Small intestine (tissue), 7 donors: ENCODE data around the gene FGR. TPM values are rescaled to one million over a fixed set of nuclear protein-coding genes. Genes with fewer than 3 reads are reported as not detected.
A peak's percentile ranks its signal among the peaks of the same experiment; 100 is the strongest.
"Not testable (repeated sequence)": the region's sequence is repeated elsewhere in the genome, so short reads cannot be mapped to it uniquely, and the experiment has no call there.

Experiments used
- DNase-seq, 2 donors: peaks; one replicate each; pipeline versions ENCODE4 v3.0.0 to v3.0.0-alpha.2; 2013
- FAIRE-seq: peaks from 2 replicates; lab custom pipeline; 2012; peaks lifted over from hg19 to GRCh38; lab: Jason Lieb, UNC
- H3K27ac ChIP-seq, 3 donors: one replicate each; pipeline ENCODE4 v1.5.1; 2013; ENCODE audit warnings: low read length in 2 of 3, mild to moderate bottlenecking in 2 of 3, control low read depth in 1 of 3, inconsistent platforms in 1 of 3, low read depth in 1 of 3, moderate library complexity in 1 of 3
- H3K27me3 ChIP-seq, 3 donors: one replicate each; pipeline ENCODE4 v1.6.1; 2013; ENCODE audit warnings: low read length in 3 of 3, inconsistent platforms in 1 of 3; ENCODE audit not compliant: control insufficient read depth in 3 of 3, insufficient read depth in 3 of 3
- H3K36me3 ChIP-seq, 3 donors: one replicate each; pipeline ENCODE4 v1.6.1; 2013; ENCODE audit warnings: low read length in 3 of 3, inconsistent platforms in 1 of 3, low read depth in 1 of 3, mild to moderate bottlenecking in 1 of 3, moderate library complexity in 1 of 3; ENCODE audit not compliant: control insufficient read depth in 3 of 3, insufficient read depth in 2 of 3
- H3K4me1 ChIP-seq, 3 donors: one replicate each; pipeline ENCODE4 v1.6.1; 2013; ENCODE audit warnings: low read length in 2 of 3, inconsistent platforms in 1 of 3, low read depth in 1 of 3, mild to moderate bottlenecking in 1 of 3, moderate library complexity in 1 of 3; ENCODE audit not compliant: control insufficient read depth in 3 of 3, insufficient read depth in 2 of 3
- H3K4me3 ChIP-seq, 3 donors: one replicate each; pipeline ENCODE4 v1.5.1; 2013; ENCODE audit warnings: low read length in 3 of 3, control low read depth in 1 of 3, inconsistent platforms in 1 of 3, low read depth in 1 of 3, mild to moderate bottlenecking in 1 of 3, moderate library complexity in 1 of 3
- H3K9me3 ChIP-seq, 2 donors: one replicate each; pipeline ENCODE4 v1.6.1; 2013; ENCODE audit warnings: low read depth in 1 of 2, low read length in 1 of 2; ENCODE audit not compliant: control insufficient read depth in 2 of 2, insufficient read depth in 1 of 2
- WGBS, 3 donors: extraction: QIAGEN DNeasy Blood & Tissue Kit; methylation state at CpG; one replicate each; pipeline ENCODE4 v1.1.7; 2013; 5-methylcytosine and 5-hydroxymethylcytosine counted together
- polyA plus RNA-seq, 4 donors: library from polyadenylated mRNA; stranded (reverse) in 3 of 4; unstranded in 1 of 4; fragments of 200-250 nt in 3 of 4; fragments of 120-200 nt in 1 of 4; gene quantifications; one replicate each; pipeline versions ENCODE4 v1.2.1 to v1.2.3, GENCODE V29; 2013
- donor health status: healthy with polysubstance abuse.
- donor health status: control.
- donor health status: control.
- donor health status: Bipolar disorder and iron deficiency.
- donor health status: healthy.

The FGR gene
- polyA plus RNA-seq, 4 donors, result 1.6 to 12.6 (median 1.8) TPM

- Histone ChIP-seq H3K36me3 (no peaks in the 10 kb centered on the region), H3K27me3 (peaks cover 0 to 8% (median 0%) of the 10 kb centered on the region in 3 donors), H3K4me1 (no peaks in the 10 kb centered on the region), H3K4me3 (no peak overlapping the region), H3K27ac (no peak overlapping the region), H3K9me3 (no peaks in the 10 kb centered on the region)
- FAIRE-seq (no peak), DNase-seq (no peak)
- 88 to 96% (median 90%) methylated on average over 5 of the region's 5 CpGs for WGBS, 3 donors
Observed at GRCh38 chr1:27647328-27647727, 12.3 kb upstream of the FGR start.

GRCh38 chr1:27646676-27647075 is 11.7 kb upstream of the FGR start:
- Histone ChIP-seq H3K36me3 (no peaks in the 10 kb centered on the region), H3K4me3 (no peak overlapping the region), H3K9me3 (no peaks in the 10 kb centered on the region), H3K27me3 (peaks cover 0 to 8% (median 0%) of the 10 kb centered on the region in 3 donors), H3K27ac (no peak overlapping the region), H3K4me1 (no peaks in the 10 kb centered on the region)
- 80 to 84% (median 82%) methylated on average over 8 of the region's 8 CpGs for WGBS, 3 donors
- FAIRE-seq, result no peak
- DNase-seq, result no peak

GRCh38 chr1:27645071-27645415 is 10.1 kb upstream of the FGR start:
- no peak for FAIRE-seq
- Histone ChIP-seq H3K27ac (no peak overlapping the region), H3K9me3 (no peaks in the 10 kb centered on the region), H3K4me3 (no peak overlapping the region), H3K27me3 (peaks cover 0 to 8% (median 0%) of the 10 kb centered on the region in 3 donors), H3K4me1 (no peaks in the 10 kb centered on the region), H3K36me3 (no peaks in the 10 kb centered on the region)
- no peak for DNase-seq
- WGBS, 3 donors, result 92 to 100% (median 97%) methylated on average over 4 of the region's 4 CpGs

GRCh38 chr1:27644369-27645070 is 9.5 kb upstream of the FGR start:
- Histone ChIP-seq H3K36me3 (no peaks in the 10 kb centered on the region), H3K27me3 (peaks cover 0 to 11% (median 0%) of the 10 kb centered on the region in 3 donors), H3K9me3 (no peaks in the 10 kb centered on the region), H3K4me1 (no peaks in the 10 kb centered on the region), H3K27ac (no peak overlapping the region), H3K4me3 (no peak overlapping the region)
- 84 to 93% (median 91%) methylated on average over 5 of the region's 5 CpGs for WGBS, 3 donors
- no peak for DNase-seq
- FAIRE-seq, result no peak

- Histone ChIP-seq H3K36me3 (no peaks in the 10 kb centered on the region), H3K9me3 (no peaks in the 10 kb centered on the region), H3K27me3 (peaks cover 0 to 11% (median 0%) of the 10 kb centered on the region in 3 donors), H3K27ac (no peak overlapping the region), H3K4me1 (no peaks in the 10 kb centered on the region), H3K4me3 (no peak overlapping the region)
- WGBS, 3 donors, result 22 to 35% (median 22%) methylated on average over 13 of the region's 13 CpGs
- FAIRE-seq, result no peak
- peak; percentile 61 to 62 for DNase-seq
Observed at GRCh38 chr1:27643600-27644368, 8.8 kb upstream of the FGR start.

- H3K9me3 ChIP-seq, H3K36me3 ChIP-seq, H3K4me3 ChIP-seq, H3K4me1 ChIP-seq, DNase-seq, H3K27ac ChIP-seq, FAIRE-seq: not testable (repeated sequence)
- H3K27me3 ChIP-seq, result peaks cover 0 to 13% (median 0%) of the 10 kb centered on the region in 3 donors
- 76 to 88% (median 80%) methylated on average over 8 to 9 of the region's 9 CpGs for WGBS, 3 donors
Observed at GRCh38 chr1:27640514-27640913, 5.5 kb upstream of the FGR start.

GRCh38 chr1:27638805-27639204 is 3.8 kb upstream of the FGR start:
- Histone ChIP-seq H3K4me3 (no peak overlapping the region), H3K9me3 (no peaks in the 10 kb centered on the region), H3K36me3 (no peaks in the 10 kb centered on the region), H3K4me1 (peaks cover 0 to 2% (median 0%) of the 10 kb centered on the region in 3 donors), H3K27me3 (peaks cover 0 to 30% (median 0%) of the 10 kb centered on the region in 3 donors), H3K27ac (no peak overlapping the region)
- WGBS, 3 donors, result 90 to 100% (median 97%) methylated on average over 2 of the region's 2 CpGs
- FAIRE-seq, result no peak
- DNase-seq, result no peak

- Histone ChIP-seq H3K4me3 (no peak overlapping the region), H3K27me3 (peaks cover 0 to 30% (median 0%) of the 10 kb centered on the region in 3 donors), H3K27ac (no peak overlapping the region), H3K36me3 (no peaks in the 10 kb centered on the region), H3K9me3 (no peaks in the 10 kb centered on the region), H3K4me1 (peaks cover 0 to 4% (median 0%) of the 10 kb centered on the region in 3 donors)
- FAIRE-seq, result no peak
- DNase-seq, result no peak
- WGBS, 3 donors, result 63 to 71% (median 68%) methylated on average over 5 of the region's 5 CpGs
Observed at GRCh38 chr1:27638047-27638734, 3.2 kb upstream of the FGR start.
